ENCODE data around the gene CTXN1.

CTXN1 gene

DNA sequence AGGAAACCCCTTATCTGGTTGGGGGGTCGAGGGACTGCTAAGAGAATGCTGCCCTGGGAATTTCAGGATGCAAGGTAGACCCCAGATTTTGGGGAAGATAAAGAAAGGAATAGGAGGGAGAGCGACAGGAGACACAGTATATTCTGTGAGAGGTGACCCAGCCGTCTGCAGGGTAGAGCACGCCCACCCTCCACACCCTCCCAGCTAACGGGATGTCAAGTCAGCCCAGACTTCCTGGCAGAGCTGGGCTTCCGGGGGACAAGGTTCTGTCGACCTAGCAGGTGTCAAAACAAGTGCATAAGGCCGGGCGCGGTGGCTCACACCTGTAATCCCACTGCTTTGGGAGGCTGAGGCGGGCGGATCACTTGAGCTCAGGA lies 51.0 kb downstream of the CTXN1 start:
- H3K4me3 ChIP-seq (replicated peaks; ENCODE audit: low read depth, low read length): no peak overlapping the region
- TF ChIP-seq CTCF (IDR thresholded peaks at IDR 0.05; ENCODE audit: low read depth, low read length, missing control alignments): no peak

More for the DNA sequence above, 51.0 kb downstream of the CTXN1 start:
- DNase-seq (ENCODE audit: extremely low read depth, low read depth): no peak

Measured in HFF-Myc (cell line).